CD4-positive, alpha-beta T cell treated with Interferon gamma for 1 hour (primary cell): Measurements from ENCODE around the gene TAF5L.
"Not testable (repeated sequence)": the region's sequence is repeated elsewhere in the genome, so short reads cannot be mapped to it uniquely, and the experiment has no call there.

Experiments
- DNase-seq: peaks from one replicate; pipeline ENCODE4 v3.0.0-alpha.2; 2020

Gene TAF5L

DNA sequence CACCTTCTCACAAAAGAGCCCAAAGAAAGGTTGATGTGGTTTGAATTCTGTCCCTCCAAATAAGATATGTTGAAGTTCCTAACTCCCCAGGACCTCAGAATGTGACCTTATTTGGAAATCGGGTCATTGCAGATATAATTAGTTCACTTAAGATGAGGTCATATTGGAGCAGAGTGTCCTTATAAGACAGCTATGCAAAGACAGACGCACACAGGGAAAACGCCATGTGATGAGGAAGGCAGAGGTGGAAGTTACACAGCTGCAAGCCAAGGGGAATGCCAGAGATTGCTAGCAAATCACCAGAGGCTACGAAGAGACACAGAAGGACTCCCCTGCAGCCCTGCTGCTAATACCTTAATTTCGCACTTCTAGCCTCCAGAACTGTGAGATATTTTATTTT lies 62.2 kb downstream of the TAF5L start:
- no peak for DNase-seq

DNA sequence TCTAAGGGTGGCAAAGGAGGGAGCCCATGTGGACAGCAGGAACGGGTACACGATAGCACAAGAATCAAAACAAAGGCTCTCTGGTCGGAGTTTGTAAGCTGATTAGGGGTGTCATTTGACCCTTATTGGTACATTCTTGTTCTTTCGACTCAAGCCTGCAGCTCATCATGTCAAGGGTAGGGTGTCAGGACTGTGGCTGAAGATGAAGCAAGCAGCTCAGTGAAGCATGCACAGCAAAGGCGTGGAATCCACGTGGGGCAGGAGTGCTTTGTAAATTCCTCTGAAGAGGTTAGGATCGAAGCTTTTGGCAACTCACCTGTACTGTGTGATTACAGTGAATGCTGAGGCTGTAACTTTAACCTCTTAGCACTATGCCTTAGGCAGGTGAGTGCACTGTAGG lies 62.7 kb downstream of the TAF5L start:
- DNase-seq = no peak

DNA sequence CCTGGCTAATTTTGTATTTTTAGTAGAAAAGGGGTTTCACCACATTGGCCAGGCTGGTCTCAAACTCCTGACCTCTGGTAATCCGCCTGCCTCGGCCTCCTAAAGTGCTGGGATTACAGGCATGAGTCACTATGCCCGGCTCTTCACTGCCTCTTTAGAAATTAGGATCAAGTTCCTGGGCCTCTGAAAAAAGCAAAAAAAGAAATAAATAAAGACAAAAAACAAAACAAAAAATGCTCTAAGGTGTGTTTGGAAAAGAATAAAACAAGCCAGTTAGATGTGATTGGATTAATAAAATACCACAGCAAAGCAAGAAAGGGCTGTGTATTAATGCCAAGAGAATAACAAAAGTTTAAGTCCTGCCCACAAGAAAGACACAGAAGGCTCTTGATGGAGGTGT lies 63.2 kb downstream of the TAF5L start:
- DNase-seq = no peak

DNA sequence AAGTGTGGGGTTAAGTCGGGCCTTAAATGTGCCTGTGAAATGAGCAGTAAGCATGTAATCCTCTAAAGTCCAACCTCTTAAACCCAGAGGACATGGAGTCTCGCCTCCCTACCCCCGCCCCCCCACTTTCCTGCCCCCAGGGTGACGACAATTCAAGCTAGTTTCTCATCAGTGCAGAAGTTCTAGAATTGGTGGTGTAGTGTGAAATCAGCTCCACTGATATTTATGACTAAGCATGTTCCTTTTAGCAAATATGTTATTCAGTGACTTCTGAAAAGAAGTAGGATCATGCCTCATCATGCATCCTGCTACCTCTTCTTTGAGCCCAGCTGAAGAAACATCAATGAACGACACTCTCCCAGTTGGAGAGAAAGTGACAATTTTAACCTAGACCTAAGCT lies 64.8 kb downstream of the TAF5L start:
- DNase-seq = no peak

DNA sequence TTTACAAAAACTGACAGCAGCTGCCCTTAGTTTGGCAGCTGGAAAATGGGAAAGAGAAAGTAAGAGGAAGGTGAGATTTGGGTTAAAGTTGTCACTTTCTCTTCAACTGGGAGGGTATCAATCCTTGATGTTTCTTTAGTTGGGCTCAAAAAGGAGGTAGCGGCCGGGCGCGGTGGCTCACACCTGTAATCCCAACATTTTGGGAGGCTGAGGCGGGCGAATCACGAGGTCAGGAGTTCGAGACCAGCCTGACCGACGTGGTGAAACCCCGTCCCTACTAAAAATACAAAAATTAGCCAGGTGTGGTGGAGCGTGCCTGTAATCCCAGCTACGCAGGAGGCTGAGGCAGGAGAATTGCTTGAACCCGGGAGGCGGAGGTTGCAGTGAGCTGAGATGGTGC lies 65.8 kb downstream of the TAF5L start:
- not testable (repeated sequence) for DNase-seq

DNA sequence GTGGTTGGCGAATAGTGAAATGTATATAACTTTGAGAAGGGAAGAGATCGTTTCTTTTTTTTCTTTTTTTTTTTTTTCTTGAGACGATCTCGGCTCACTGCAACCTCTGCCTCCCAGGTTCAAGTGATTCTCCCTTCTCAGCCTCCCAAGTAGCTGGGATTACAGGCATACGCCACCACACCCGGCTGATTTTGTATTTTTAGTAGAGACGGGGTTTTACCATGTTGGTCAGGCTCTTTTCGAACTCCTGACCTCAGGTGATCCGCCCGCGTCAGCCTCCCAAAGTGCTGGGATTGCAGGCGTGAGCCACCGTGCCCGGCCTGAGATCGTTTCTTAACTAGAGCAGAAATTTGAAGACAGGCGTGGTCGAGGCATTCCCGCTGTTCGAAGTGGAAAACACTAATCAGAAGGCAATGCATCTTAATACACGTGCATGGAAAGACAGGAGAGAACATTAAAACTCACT lies 66.6 kb downstream of the TAF5L start:
- not testable (repeated sequence) for DNase-seq

DNA sequence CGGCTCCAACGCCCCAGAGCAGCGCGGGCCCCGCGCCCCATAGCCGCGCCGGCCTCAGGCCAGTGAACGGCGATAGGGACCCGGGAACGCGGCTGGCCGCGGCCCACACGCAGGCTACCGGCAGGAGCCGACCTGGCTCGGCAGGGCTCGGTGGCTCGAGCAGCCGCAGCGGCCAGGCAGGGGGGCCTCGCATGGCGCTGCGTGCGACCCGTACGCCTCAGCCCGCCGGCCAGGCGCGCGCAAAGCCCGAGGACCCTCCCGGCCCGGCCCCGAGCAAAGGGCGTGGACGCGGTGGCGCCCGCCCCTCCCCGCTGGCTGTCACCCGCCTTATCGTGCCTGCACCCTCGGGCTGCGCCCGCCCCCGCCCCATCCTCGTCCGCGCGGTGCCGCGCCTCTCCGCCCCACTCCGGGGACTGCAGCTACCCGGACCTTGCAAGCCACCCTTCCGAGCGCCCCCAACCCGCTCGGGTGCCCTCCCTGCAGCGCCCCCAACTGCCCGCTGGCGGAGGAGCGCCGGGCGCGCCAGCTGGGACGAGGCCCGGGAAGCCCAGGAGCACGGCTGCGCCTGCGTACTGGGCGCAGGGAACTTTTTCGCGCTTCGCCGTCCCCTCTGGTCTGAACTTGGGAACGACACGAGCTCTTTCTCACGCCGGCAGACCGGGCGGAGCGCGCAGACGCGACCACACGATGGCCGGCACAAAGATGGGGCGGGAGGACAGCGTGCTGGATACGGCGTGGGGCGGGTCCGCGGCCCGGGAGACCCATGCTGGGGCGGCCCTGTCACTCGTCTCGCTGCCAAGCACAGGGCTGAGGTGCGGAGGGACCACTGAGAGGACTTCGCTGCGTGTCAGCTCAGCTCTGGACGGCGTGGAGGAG lies 67.2 kb downstream of the TAF5L start, which contains the start of gene ABCB10:
TSS of gene ABCB10 (minus strand) at position 248 of the 876 bp plus-strand sequence. CDS start at position 193, 55 bp downstream.
- DNase-seq = peak; percentile 92

DNA sequence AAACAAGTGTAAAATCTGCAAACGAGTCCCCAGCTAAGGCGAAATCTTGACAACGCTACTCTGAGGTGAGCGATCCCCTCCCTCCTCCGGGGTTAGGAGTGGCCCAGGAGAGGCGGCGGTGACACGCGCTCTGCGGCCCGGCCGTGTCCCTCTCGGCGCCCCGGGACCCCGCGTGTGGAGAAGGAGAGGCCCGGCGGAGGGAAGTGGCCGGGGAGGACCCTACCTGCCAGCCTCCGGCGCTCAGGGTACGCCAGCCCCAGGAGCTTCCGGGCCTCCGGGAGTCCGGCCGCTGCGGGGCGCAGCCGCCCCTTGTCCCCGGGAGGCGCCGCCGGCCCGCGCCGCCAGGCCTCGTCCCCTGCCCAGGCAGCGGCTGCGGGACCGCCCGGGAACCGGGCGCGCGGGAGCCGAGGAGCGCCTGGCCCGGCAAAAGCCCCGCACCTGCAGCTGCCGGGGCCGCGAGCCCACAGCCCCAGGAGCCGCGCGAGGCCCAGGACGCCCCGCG lies 68.0 kb downstream of the TAF5L start:
- peak; percentile 5 for DNase-seq

DNA sequence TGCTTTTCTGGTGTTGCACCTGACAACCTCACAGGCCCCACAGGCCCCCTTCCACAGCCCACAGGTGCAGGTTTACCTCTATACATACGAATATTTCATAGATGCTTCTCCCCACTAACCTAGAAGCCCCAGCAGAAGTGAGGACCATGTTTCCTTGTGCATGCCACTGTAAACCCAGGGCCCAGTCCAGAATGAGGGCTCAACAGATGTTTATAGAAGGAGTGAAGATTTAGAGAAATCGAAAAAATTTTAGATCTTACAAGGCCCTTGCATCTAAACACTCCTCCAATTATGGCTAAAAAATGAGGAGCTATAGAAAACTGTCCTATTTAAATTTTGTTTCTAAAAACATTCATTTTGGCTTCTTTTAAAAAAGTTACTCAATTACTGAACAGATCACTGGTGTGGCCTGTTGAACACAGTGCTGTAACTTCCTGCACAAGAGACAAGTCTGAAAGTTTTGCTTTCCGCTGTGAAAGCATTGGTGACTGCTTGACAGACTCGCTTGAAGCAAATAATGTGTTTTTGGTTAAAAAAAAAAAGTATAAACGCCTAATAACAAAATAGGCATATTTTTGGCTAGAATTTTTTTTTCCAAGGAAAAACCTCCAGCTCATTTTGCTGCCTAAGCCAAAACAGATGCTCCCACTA lies 68.6 kb downstream of the TAF5L start:
- no peak for DNase-seq

DNA sequence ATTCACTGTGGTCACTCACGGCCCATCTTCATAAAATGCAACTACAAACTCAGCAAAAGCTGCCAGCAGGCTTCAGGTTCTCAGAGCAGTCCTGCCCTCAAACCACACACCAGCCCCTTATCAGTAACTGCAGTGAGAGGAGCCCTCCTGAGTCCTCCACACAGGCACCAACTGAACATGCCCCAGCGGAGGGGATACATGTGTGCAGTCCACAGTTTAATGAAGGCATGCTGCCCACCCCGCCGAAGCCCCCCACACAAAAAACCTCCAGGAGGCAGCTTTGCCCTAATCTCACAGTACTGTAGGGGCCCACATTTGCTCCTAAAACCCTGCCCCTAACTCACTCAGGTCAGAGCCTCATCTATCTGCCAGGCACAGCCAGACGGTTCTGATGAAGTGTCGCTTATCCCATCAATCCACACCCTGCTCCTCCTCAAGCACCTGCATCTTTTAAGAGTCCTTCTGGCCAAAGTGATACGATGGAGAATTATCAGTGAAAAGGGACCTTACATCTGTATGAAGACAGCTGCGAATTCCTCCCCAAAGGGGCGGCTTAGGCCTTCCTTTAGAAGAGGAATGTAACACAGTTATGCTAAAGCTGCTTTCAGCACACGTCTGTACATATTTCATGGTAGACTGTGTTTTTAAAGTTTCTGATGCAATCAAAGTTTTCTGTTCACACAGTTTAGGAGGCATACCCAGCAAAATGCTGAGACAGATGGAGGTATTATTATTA lies 70.9 kb downstream of the TAF5L start:
- no peak for DNase-seq

DNA sequence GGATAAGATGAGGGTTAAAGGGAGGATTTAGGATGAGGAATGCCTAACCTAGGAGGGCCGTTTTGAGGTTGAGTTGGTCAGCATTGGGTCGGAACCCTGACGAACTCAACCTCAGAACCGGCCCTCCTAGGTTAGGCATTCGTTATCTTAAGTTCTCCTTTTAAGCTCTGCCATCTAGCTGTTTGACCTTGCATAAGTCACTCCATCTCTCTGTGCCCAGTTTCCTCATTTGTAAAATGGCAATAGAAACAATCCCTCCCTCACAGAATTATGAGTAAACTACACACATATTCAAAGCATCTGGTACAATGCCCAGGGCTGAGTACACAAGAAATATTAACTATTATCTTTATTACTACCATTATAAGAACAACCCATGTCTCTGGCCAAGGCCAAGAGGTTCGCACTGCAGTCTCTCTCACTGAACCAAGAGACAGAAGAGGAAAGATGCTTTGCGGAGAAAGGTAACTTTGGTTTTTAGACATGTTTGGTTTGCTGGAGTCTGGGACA lies 72.2 kb downstream of the TAF5L start:
- DNase-seq = no peak

DNA sequence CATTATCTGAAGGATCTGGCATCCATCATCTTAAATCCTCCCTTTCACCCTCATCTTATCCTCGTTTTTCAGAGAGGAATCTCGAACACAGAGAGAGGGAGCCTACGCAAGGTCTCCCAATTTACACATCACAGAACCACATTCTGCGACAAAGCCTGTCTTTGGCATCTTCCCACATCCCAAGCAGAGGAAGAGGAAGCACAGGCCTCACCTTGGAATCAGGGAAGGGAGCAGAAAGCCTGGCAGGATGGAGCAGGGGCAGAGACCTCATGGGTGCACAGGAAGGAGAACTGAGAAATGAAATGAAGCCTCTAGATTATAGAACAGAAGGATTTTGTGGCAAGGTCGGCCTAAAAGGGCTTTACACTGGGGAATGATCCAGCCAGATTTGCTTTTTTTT lies 73.2 kb downstream of the TAF5L start:
- no peak for DNase-seq

DNA sequence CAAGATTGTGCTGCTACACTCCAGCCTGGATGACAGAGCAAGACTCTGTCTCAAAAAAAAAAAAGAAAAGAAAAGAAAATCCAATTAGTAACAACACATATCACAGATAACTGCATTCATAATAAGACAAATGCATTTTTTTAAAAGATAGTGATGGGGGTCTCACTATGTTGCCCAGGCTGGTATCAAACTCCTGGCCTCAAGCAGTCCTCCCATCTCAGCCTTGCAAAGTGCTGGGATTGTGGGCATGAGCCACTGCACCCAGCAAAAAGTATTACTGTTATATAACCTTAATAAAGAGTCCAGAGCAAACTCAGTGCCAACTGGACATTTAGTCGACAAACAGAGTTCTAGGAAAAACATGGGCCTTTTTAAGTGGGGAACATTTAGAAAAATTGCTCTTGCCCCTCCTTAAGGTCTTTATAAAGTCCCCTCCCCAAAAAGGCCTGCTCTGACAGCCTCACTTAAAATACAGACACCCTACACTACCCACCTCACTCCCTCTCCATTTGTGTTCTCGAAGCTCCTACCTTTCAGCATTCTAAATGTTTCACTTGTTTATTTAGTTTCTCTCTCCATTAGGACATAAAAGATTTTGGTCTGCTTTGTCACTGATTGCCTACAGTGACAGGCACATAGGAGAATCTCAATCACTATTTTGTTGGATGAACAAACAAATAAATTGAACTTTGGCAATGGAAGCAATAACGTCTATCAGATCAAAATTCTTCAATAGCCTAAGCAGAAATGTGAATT lies 74.9 kb downstream of the TAF5L start:
- no peak for DNase-seq

DNA sequence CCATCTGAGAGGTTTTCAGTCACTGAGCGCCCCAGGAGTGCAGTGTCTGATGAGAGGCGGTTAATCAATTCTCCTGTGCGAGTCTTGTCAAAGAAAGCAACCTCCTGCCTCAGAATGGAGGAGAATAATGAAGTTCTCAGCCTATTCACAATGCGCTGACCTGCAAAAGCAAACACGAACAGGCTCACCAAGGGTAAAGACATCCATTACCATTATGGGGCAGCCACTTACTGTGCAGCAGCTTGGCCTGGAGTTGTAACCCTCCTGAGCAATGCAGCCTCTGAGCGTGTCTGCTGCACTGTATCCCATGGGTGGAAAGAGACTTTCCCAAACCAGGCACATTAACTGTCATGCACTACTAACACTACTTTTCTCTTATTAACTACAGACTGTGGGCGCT lies 78.4 kb downstream of the TAF5L start:
- no peak for DNase-seq

DNA sequence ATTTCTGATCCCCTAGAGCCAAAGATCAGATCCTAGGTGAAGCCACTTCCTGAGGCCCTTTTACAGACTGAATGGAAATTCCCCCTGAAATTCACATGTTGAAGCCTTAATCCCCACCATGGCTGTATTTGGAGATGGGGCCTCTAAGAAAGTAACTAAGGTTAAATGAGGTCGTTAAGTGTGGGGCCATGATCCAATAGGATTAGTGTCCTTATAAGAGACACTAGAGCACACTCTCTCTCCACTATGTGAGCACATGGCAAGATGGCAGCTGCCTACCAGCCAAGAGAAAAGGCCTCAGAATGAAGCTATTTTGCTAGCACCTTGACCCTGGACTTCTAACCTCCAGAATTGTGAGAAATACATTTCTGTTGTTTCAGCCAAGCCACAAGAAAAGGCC lies 81.3 kb downstream of the TAF5L start:
- no peak for DNase-seq
